GM18511 (cell line): ENCODE data around the gene LPCAT4.
A peak's percentile ranks its signal among the peaks of the same experiment; 100 is the strongest.

ENCODE experiments used
- ATAC-seq: cut with Tn5 transposase; IDR thresholded peaks from one replicate; pipeline ENCODE4 v1.9.1; 2021; ENCODE audit warnings: mild to moderate bottlenecking, moderate library complexity; ENCODE audit not compliant: unreplicated experiment

The LPCAT4 gene

DNA sequence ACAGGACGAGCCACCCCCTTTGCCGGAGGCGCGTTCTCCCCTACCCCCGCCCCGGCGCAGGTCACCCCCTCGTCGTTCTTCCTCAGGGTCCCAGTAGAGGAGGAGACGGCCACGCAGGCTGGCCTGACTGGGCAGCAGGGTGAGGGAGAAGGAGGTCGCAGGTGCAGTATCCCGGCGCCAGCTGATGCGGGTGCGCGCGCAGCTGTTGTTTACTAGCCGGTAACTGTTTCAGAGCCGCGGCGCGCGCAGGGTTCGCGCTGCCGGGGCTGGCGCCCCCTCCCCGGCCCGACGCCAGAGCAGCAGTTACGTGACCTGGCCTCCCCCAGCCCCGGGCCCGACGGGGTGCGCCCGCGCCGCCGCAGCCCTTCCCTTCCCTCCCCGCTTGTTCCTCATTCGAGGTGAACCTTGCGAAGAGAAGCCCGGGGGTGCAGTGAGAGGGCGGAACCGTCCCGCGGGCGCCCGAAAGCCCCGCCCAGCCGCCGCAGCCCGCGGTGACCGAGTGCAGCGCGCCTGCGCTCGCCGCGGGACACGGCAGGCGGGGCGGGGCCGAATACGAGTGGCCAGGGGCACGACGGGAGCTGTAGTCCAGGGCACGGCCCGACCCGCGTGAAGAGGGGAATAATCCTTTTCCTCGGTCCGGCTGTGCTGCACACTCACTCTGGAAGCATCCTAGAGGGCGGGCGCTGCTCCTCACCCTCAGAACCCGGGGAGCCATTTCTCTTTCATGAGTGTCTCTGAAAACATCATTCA is 29.3 kb downstream of the LPCAT4 start, which contains the start of gene SLC12A6:
Gene SLC12A6, minus strand, starts transcription at position 225 of the 750 bp plus-strand sequence. CDS start 1,101 bp downstream, outside the sequence.
- ATAC-seq = peak; percentile 75

DNA sequence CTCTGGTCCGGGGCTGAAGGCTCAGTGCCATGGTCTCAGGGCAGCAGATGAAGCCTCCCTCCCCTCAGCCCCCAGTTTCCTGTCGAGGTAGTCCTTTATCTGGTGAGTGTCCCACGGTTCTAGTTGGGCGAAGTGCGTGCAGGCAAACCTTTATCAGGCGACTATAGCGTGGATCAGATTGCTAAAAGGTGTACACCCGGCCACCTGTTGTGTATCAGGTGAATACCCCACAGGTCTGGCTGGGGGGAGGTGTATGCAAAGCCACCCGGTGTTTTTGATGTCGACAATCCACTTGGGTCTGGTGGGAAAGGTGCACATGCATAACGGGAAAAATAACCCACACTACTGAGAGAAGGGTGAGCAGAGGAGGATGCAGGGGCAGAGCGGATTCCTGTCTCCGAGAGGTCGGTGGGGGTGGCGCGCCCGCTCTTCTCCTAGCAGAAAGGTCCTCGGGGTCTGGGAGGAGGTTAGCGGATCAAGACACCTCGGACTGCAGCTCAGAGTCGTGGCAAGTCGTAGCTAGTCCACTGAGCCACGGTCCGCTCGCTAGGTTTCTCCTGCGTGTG is 29.9 kb downstream of the LPCAT4 start:
- ATAC-seq = peak; percentile 9

DNA sequence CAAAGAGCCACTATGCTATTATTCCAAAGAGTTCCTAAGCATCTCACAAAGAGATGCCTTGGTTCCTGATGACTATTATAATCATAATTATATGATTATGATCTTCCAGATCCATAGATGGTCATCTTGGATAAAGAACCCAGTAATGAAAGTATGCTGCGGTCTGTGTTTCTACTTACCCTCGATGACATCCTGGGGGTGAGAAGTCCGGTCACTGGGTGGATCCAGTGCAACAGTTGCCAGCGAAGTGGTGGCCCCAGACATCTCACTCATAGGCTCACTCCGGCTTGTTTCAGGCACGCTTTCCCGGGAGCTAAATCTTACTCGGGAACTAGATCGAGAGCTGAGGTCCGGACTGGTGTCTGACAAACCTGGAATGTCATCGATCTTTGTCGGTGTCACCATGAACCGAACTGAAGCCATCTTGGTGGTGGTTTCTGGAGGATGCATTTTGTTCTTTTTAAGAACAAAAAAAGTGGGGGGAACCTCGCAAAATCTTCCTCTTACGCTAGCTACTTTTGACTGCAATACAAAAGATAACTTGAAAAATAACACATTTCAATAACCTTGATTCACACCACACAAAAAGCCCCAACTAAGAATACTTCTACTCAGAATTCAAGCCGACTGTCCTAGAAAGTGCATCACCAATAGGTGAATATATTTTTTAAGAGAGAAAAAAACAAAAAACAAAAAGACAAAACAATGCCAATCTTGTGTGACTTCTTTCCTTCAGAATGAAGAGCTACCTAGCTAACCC is 30.6 kb downstream of the LPCAT4 start:
- no peak for ATAC-seq

DNA sequence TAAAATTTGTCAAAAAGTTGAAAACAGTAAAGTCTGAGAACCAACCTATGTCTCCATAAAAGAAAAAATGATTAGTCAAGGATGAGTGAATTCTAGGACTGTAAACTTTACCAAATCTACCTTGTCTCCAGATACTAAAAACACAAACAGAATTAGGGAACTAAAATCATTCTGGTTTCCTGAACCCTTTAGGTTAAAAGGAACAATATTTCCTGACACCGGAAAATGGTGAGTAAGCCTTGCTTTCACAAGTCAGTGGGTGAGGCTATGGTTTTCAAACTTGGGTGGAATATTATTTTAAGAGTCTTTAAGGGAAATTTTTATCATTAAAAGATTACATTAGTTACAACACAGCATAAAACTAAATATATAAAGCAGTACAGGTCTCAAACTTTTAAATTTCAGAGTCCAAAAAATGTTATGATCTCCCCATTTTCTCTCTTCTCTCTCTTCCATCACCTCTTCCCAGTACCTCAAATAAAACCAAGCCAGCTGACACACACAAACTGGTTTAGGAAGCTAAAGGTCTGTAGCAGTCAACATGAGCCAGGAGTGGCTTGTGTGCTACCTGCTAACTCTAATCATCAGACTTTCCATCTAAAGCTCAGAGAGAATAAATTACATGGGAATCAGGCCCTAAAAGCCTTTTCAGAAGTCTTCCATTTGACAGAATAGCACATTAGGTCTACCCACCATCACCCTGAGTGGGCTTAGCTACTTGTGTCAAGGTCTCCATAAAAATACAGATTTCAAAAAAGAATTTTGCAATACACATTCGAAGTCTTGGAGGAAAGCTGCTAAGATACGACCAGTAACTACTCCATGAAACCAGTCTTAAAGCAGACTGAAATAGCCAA is 31.6 kb downstream of the LPCAT4 start:
- ATAC-seq = no peak

DNA sequence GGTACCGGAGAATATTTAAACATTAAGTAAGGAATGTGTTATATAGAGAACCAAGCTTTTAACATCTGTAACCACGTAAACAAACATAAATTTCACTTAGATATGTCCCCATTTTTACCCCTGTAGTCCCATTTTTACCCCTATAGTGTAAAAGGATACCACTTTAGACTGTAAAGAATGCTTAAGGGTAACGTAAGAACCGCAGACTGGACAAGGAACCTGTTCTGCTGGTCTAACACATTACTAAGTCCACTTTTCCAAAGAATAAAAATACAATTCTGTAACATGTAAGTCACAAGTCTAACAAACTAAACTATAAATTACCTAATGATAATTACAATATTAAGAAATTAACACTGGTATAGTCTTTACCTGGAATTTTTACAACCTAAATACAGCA is 32.3 kb downstream of the LPCAT4 start:
- ATAC-seq = no peak

DNA sequence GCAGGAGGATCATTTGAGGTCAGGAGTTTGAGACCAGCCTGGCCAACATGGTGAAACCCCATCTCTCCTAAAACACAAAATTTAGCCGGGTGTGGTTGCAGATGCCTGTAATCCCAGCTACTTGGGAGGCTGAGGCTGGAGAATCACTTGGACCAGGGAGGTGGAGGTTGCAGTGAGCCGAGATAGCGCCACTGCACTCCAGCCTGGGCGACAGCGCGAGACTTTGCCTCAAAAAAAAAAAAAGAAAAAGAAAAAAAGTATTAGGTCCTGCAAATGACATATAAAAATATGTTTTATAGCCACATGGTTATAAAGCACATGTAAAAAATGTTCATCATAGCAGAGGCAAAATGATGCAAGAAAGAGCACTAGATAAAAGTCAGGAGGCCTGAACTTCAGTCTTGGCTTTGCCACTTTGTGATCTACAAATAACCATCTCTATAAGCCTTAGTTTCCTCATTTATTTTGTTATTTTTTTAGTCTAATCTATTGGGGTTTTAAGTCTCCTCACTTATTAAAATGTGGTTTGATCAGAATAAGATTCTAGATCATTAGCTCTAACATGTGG is 34.4 kb downstream of the LPCAT4 start:
- no peak for ATAC-seq

DNA sequence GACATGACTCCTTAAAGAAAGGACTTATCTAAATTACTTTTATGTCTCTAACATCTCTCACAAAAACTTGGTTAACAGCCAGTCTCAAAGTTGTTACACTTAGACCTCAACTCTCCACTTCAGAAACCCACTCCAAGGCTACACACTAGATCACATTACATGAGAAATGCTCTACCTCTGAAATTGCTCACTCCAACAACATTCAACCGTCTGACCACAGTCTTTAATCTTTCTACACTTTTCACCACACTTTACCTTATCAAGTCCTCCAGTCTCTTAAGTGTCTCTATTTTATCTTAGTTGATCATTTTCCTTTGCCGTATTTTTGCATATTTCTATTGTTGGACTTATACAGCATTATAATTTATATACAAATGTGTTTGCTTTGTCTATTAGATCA is 35.2 kb downstream of the LPCAT4 start:
- ATAC-seq = no peak

DNA sequence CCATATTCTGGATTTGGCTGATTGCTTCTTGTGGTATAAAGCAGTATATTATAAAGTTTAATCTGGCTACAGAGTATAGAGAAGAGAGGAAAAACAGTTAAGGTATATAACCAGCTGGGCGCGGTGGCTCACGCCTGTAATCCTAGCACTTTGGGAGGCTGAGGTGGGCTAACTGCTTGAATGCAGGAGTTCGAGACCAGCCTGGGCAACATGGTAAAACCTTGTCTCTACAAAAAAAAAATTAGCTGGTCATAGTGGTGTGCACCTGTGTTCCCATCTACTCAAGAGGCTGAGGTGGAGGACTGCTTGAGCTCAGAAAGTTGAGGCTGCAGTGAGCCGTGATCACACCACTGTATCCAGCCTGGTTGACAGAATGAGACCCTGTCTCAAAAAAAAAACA is 36.7 kb downstream of the LPCAT4 start:
- ATAC-seq = no peak

DNA sequence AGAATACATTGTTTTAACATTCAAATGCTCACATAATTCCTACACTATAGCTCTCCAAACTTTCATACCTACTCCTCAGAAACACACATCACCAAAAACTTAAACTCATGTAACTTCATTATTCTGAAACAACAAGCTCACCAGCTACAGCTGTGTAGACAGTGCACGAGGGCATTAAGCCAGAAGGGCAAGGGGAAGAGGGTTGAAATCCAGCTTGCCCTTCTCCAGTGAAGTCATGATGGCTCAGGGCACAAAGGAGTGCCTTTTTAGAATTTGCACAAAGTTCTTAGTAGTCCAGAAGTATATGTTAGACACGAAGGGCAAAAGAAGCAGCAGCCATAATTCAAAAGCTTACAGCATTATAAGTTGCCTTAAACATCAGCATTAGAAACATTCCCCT is 38.0 kb downstream of the LPCAT4 start:
- no peak for ATAC-seq

DNA sequence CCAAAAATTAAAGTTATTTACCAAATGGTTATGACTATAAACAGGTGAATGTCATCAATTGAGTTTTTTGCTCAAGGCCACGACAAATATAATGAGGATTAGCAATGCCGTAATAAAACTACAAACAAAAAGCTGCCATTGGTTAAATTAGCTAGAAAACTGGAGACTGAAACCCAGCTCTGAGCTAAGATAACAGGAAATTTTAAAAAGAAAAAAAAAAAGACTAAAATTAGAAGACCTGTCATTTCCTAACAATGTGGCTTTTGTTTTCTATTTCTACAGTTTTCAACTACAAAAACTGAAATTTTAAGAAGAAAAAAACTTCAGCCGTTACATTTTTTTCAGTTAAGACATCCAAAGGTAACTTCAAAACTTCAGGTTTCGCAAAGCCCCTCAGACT is 39.1 kb downstream of the LPCAT4 start:
- peak; percentile 42 for ATAC-seq

DNA sequence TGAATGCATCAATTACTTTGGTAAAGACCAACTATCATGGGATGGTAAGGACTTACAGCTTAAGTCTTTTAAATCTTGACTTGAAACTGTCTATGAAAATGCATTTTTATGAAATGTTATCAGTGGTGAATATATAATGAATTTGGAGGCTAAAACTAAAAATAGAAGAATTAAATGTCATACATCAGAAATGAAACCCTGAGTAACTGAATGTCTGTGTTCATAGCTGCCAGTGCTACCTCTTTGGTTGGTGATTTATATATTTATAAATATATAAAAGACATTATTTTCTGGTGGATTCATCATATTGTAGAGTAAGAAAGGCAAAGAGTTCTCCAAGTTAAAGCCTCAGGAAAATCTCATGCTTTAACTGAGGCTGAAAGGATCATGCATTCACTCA is 41.6 kb downstream of the LPCAT4 start:
- ATAC-seq = no peak

DNA sequence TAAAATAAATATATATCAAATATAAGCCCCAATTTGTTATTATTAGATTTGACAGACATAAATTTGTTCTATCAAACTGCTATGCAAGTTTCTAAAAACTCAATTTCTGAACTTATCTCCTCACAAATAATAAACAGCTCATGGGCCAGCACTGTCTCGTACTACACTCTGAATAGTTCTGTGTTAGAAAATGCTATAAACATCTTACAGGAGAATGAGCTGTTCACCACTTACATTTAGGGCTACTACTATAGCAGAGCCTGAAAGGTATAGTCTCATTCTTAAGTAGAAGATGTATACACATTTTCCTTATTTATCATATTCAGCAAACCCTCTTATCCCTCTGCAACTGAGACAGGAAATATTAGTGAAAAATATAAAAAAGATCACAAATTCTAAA is 42.1 kb downstream of the LPCAT4 start:
- ATAC-seq = no peak

DNA sequence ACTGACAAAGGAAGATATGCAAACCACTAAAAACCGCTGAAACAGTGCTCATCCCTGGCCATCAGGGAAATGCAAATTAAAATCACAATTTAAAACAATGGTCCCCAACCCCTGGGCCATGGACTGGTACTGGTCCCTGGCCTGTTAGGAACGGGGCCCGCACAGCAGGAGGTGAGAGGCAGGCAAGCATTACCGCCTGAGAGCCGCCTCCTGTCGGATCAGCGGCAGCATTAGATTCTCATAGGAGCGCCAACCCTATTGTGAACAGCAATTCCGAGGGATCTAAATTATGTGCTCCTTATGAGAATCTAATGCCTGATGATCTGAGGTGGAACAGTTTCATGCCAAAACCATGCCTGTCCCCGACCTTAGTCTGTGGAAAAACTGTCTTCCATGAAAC is 43.8 kb downstream of the LPCAT4 start:
- no peak for ATAC-seq

DNA sequence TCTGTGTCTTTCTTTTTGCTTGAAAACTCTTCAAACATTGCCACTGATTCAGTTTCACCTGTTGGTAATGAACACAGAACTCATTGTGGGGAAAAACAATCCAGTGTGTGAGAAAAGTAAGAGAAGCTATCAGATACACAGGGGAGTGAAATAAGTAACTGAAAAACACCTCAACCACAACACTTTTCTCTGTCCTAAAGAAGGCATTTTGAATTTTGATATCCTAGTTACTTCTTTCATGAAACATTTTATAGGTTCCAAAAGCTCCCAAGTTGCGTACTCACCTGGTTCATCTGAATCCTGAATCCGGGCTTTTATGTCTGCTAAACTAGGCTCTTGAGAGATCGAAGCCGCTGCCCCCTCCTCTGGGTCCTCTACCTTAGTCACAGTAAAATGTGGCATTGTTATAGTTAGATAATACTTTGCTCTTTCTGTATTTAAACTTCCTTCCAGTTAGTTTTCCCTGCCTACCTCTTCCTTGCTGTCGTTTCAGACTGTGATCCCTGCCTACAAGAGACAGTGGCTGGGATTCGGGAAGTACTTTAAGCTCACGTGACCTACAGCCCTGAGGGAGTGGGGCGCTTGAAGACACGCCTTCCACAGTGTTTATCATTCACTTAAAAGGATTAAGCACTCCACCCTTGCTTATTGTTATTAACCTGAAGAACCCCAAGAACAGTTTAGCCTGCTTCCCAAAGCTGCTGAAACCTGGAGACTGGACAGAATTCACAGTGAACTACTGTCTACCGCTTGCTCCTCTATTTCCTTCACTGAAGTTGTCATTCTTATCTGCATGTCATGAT is 48.5 kb downstream of the LPCAT4 start:
- ATAC-seq = peak; percentile 80

DNA sequence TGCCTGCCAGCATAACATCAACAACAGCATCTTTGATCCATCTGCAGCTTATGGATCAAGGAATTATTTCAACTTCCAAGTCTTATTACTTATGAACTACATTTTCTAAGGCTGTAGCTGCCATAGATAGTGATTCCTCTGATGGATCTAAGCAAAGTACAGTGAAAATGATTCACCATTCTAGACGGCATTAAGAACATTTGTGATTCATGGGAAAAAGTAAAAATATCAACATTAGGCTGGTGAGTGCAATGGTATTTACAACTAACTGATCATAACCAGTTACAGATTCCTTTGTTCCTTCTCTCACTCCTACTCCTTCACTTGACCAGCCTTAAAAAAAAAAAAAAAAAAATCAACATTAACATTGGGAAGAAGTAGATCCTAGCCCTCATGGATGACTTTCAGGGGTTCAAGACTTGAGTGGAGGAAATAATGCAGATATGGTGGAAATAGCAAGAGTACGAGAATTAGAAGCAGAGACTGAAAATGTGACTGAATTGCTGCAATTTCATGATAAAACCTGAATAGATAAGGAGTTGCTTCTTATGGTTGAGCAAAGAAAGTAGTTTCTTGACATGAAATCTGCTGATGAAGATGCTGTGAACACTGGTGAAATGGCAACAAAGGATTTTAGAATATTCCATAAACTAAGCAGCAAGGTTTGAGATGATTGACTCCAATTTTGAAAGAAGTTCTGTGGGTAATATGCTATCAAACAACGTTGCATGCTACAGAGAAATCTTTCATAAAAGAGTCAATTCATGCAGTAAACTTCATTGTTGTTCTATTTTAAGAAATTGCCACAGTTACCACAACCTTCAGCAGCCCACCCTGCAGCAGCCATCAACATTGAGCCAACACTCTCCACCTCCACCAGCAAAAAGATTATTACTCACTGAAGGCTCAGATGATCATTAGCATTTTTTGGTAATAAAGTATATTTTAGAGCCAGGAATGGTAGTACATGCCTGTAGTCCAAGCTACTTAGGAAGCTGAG is 52.2 kb downstream of the LPCAT4 start:
- ATAC-seq = no peak

DNA sequence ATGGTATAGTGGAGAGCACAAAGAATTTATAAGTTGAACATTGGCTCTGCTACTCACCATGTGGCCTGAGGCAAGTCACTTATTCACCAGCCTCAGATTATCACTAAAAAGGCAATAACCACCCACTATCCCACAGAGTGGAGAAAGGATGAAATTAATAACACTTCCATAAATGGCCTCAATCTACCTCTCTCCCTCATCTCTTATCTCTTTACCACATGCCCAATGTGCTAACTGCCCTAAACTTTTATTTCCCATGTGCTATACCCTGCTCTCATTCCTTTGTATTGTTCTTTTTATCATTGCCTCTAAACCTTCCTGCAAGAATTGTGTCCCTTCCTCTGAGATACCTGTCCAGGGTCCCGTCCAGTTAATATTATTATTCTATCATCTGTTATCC is 55.4 kb downstream of the LPCAT4 start:
- no peak for ATAC-seq
